ENCODE measurements around the gene SSRP1.

The SSRP1 gene

GRCh38 chr11:57276971-57277675, 58.6 kb downstream of the SSRP1 start:
- H3K27ac ChIP-seq (ENCODE audit: low read depth, low read length) = peak overlapping the region; percentile 81
- H3K4me3 ChIP-seq (ENCODE audit: low read depth in 1 of 5, low read length in 5 of 5) = no peak overlapping the region
- H3K9me3 ChIP-seq (ENCODE audit: control insufficient read depth in 5 of 5, low read length in 5 of 5) = peaks cover 0 to 11% (median 7%) of the 10 kb centered on the region in 5 donors
- H3K9ac ChIP-seq (ENCODE audit: low read length in 5 of 5) = peak overlapping the region in 1 of 5 donors; percentile 72
- H3K27me3 ChIP-seq (ENCODE audit: control insufficient read depth in 5 of 5, insufficient read depth in 4 of 5, low read length in 5 of 5) = no peaks in the 10 kb centered on the region
- peaks cover 3 to 36% (median 20%) of the 10 kb centered on the region in 5 donors for H3K4me1 ChIP-seq (ENCODE audit: control insufficient read depth in 5 of 5, insufficient read depth in 5 of 5, low read length in 5 of 5)
- H3K36me3 ChIP-seq (ENCODE audit: control insufficient read depth in 5 of 5, insufficient read depth in 5 of 5, low read length in 5 of 5) = no peaks in the 10 kb centered on the region

GRCh38 chr11:57276169-57276970, 59.3 kb downstream of the SSRP1 start:
- Histone ChIP-seq H3K36me3 (ENCODE audit: control insufficient read depth in 5 of 5, insufficient read depth in 5 of 5, low read length in 5 of 5) (no peaks in the 10 kb centered on the region), H3K4me3 (ENCODE audit: low read depth in 1 of 5, low read length in 5 of 5) (no peak overlapping the region), H3K4me1 (ENCODE audit: control insufficient read depth in 5 of 5, insufficient read depth in 5 of 5, low read length in 5 of 5) (peaks cover 3 to 36% (median 20%) of the 10 kb centered on the region in 5 donors), H3K27me3 (ENCODE audit: control insufficient read depth in 5 of 5, insufficient read depth in 4 of 5, low read length in 5 of 5) (no peaks in the 10 kb centered on the region), H3K27ac (ENCODE audit: low read depth, low read length) (peak overlapping the region; percentile 81), H3K9ac (ENCODE audit: low read length in 5 of 5) (peak overlapping the region in 1 of 5 donors; percentile 44), H3K9me3 (ENCODE audit: control insufficient read depth in 5 of 5, low read length in 5 of 5) (peaks cover 0 to 11% (median 7%) of the 10 kb centered on the region in 5 donors)
